ENCODE results near the gene ENTR1. TPM values are rescaled to one million over a fixed set of nuclear protein-coding genes. Genes with fewer than 3 reads are reported as not detected.

ENTR1 gene
- polyA plus RNA-seq, 4 donors: 22.7 to 46.4 (median 31.8) TPM

DNA sequence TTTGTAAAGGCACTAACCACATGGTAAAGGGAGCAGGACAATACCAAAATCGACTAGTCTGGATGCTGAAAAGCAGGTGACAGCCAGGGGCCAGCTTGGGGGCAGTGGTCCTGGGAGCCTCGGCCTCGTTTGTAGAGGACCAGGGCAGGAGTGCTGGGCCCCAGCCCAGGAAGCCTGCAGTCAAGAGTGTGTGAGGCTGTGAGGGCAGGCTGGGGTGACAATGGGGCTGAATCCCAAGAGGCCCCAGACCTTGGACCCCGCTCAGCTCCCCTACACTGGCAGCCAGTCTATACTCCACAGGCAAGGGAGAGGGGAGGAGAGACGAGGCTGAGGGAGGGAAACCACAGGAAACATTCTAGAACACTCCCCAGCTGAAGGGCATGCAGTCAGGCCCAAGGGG is 31.9 kb upstream of the ENTR1 start:
- Histone ChIP-seq H3K4me3 (ENCODE audit: low read depth in 1 of 3, low read length in 3 of 3) (no peak overlapping the region), H3K4me1 (ENCODE audit: control insufficient read depth in 3 of 3, insufficient read depth in 2 of 3, low read depth in 1 of 3, low read length in 2 of 3) (peaks cover 3 to 15% (median 10%) of the 10 kb centered on the region in 3 donors), H3K27me3 (ENCODE audit: control insufficient read depth in 3 of 3, insufficient read depth in 3 of 3, low read length in 3 of 3) (no peaks in the 10 kb centered on the region), H3K36me3 (ENCODE audit: control insufficient read depth in 3 of 3, insufficient read depth in 2 of 3, low read depth in 1 of 3, low read length in 3 of 3) (peaks cover 7 to 81% (median 19%) of the 10 kb centered on the region in 3 donors), H3K27ac (ENCODE audit: low read depth in 1 of 3, low read length in 2 of 3) (no peak overlapping the region), H3K9me3 (ENCODE audit: control insufficient read depth in 2 of 2, insufficient read depth in 1 of 2, low read depth in 1 of 2, low read length in 1 of 2) (no peaks in the 10 kb centered on the region)
- 81 to 82% (median 82%) methylated on average over 5 of the region's 5 CpGs for WGBS, 3 donors
- DNase-seq (no peak), FAIRE-seq (no peak)

DNA sequence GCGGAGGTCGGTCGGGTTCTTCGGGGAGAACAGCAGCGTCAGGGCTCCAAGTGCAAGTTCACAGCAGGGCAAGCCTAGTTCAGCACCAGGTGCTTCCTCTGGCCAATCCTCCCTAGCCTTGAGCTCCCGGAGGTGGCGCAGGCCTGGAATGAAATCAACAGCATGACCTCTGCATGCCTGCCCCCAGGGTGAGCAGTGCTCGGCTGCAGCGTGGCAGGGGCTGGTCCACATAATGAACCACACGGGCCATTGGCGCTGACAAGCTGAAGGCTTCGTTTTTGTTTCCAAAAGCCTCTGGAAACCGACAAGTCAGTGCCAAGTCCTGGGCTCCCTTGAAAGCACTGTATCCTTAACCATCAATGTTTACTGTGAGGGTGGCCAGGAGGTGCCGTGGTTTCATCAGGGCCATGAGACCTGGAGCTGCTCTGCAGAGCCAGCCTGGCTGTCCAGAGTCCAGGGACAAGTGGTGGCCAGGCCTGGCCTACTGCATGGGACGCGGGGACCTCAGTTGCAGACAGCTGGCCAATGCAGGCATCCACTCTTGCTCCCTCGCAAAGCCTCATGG is 31.3 kb upstream of the ENTR1 start:
- peaks cover 7 to 80% (median 18%) of the 10 kb centered on the region in 3 donors for H3K36me3 ChIP-seq (ENCODE audit: control insufficient read depth in 3 of 3, insufficient read depth in 2 of 3, low read depth in 1 of 3, low read length in 3 of 3)
- no peak for DNase-seq
- H3K27me3 ChIP-seq (ENCODE audit: control insufficient read depth in 3 of 3, insufficient read depth in 3 of 3, low read length in 3 of 3): no peaks in the 10 kb centered on the region
- no peak overlapping the region for H3K4me3 ChIP-seq (ENCODE audit: low read depth in 1 of 3, low read length in 3 of 3)
- H3K4me1 ChIP-seq (ENCODE audit: control insufficient read depth in 3 of 3, insufficient read depth in 2 of 3, low read depth in 1 of 3, low read length in 2 of 3): peaks cover 3 to 15% (median 11%) of the 10 kb centered on the region in 3 donors
- no peak overlapping the region for H3K27ac ChIP-seq (ENCODE audit: low read depth in 1 of 3, low read length in 2 of 3)
- no peak for FAIRE-seq
- H3K9me3 ChIP-seq (ENCODE audit: control insufficient read depth in 2 of 2, insufficient read depth in 1 of 2, low read depth in 1 of 2, low read length in 1 of 2): no peaks in the 10 kb centered on the region
- 88 to 89% (median 89%) methylated on average over 17 of the region's 17 CpGs for WGBS, 3 donors

DNA sequence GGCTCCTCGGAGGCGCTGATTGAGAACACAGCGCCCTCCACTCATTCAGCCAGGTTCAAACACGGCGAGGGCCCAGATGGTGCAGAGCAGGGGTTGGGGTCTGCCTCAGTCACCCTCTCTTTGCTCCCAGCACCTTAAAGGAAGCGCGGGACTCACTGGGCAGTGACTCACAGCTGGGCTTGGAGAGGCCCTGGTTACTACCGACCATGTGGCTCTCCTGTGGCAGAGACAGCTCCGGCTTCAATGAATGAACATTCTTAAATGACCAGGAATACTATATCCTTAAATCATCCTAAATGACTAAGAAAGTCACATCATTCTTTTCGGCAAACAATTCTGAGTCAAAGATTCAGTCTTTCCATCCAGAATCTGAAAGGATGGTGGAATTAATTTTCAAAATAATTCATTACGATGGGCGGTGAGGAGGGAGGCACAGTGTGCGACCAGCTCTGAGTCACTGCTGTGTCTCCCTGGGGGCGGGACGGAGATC is 30.8 kb upstream of the ENTR1 start:
- no peaks in the 10 kb centered on the region for H3K9me3 ChIP-seq (ENCODE audit: control insufficient read depth in 2 of 2, insufficient read depth in 1 of 2, low read depth in 1 of 2, low read length in 1 of 2)
- 89 to 95% (median 91%) methylated on average over 15 of the region's 15 CpGs for WGBS, 3 donors
- H3K27me3 ChIP-seq (ENCODE audit: control insufficient read depth in 3 of 3, insufficient read depth in 3 of 3, low read length in 3 of 3): no peaks in the 10 kb centered on the region
- FAIRE-seq: no peak
- DNase-seq: no peak
- H3K36me3 ChIP-seq (ENCODE audit: control insufficient read depth in 3 of 3, insufficient read depth in 2 of 3, low read depth in 1 of 3, low read length in 3 of 3): peaks cover 7 to 81% (median 15%) of the 10 kb centered on the region in 3 donors
- no peak overlapping the region for H3K27ac ChIP-seq (ENCODE audit: low read depth in 1 of 3, low read length in 2 of 3)
- H3K4me3 ChIP-seq (ENCODE audit: low read depth in 1 of 3, low read length in 3 of 3): no peak overlapping the region
- H3K4me1 ChIP-seq (ENCODE audit: control insufficient read depth in 3 of 3, insufficient read depth in 2 of 3, low read depth in 1 of 3, low read length in 2 of 3): peaks cover 3 to 15% (median 11%) of the 10 kb centered on the region in 3 donors

DNA sequence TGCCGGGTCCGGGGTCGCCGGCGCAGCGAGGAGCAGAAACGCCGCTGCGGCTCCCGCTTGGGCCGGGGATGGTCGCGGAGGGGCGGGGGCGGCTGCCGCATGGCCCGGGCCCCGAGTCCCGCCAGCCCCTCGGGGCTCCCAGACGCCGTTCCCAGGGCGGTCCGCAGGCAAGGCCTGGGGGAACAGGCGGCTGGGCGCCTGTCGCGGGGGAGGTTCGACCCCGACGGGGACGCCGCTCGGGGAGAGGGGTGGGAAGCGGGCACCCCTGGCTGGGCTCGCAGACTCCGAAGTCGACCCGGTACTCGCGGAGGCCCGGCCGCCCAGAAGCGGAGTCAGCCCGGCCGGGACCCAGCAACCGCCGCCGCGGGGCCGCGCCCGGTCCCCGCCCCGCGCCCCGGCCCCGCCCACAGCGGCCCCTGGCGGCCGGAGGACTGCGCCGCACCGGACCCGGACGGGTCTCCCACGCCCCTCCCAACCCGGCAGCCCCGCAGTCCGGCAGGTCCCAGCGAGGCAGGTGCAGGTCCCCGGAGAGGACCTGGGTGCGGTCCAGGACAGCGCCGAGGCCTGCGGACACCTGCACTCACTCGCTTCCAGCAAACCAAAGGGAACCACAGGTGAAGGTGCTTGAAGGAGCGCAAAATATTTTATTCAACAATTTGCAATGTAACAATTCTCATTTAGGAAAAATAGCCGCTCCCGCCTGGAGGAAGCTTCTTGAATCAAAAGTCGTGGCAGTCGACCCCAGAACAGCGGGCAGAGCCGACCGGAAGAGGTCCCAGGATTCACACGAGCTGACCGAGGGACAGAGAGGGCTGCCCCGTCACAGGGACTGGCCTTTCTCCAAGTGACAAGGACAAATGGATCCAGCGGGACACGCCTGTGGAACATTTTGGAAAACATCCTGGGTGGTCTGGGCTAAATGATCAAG is 29.3 kb upstream of the ENTR1 start, which contains the start of gene INPP5E:
Gene INPP5E, minus strand, starts transcription at position 365 of the 928 bp plus-strand sequence. CDS start 426 bp downstream, outside the sequence.
- H3K9me3 ChIP-seq (ENCODE audit: control insufficient read depth in 2 of 2, insufficient read depth in 1 of 2, low read depth in 1 of 2, low read length in 1 of 2): no peaks in the 10 kb centered on the region
- H3K4me1 ChIP-seq (ENCODE audit: control insufficient read depth in 3 of 3, insufficient read depth in 2 of 3, low read depth in 1 of 3, low read length in 2 of 3): peaks cover 3 to 15% (median 11%) of the 10 kb centered on the region in 3 donors
- DNase-seq (peak; percentile 58 to 90), FAIRE-seq (no peak)
- 7 to 12% (median 9%) methylated on average over 51 to 90 of the region's 90 CpGs for WGBS, 3 donors
- no peaks in the 10 kb centered on the region for H3K27me3 ChIP-seq (ENCODE audit: control insufficient read depth in 3 of 3, insufficient read depth in 3 of 3, low read length in 3 of 3)
- peak within 1 kb of the TSS in 2 of 3 donors; percentile 35 to 40 for H3K27ac ChIP-seq (ENCODE audit: low read depth in 1 of 3, low read length in 2 of 3)
- H3K4me3 ChIP-seq (ENCODE audit: low read depth in 1 of 3, low read length in 3 of 3): peak within 1 kb of the TSS; percentile 66 to 90 (median 88)
- peaks cover 7 to 81% (median 12%) of the 10 kb centered on the region in 3 donors for H3K36me3 ChIP-seq (ENCODE audit: control insufficient read depth in 3 of 3, insufficient read depth in 2 of 3, low read depth in 1 of 3, low read length in 3 of 3)

DNA sequence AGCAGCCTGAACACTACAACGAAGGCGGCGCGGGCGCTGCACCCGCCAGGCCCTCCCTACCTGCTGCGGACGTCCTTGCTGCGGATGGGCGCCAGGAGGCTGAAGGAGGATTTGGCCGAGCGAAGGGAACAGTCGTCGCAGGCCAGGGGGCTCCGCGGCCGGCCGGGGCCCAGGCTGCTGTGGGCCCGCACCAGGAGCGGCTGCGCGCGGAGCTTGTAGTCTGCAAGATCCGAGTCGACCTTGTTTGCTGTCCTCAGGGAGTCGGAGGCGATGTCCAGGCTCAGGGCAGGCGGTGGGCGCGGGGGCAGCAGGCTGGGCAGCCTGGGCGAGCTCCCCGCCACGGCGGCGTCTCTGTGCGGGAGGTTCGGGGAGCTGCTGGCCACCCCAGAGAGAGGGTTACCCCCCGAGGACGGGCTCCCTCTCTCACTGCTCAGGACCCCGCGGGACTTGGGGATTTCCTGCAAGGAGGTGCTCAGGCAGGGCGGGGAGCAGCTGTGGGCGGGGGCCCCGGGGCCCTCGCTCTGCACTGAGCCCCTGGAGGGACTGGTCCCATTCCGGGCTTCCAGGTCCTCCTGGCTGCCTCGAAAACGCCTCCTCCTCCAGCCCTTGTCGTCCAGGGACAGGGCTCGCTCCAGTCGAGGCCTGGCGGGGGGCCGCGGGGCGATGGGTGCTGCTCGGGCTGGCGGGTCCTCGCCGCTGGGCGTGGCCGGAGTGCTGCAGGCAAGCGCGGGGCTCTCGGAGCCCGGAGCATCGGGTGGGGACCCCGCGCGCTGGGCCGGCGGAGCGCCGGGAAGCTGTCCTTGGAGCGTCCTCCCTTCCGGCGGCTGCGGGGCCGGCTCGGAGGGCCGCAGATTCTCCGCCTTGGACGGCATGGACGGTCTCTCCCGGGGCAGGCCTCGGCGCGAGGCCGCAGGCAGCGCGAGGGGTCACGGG is 28.4 kb upstream of the ENTR1 start:
- peak; percentile 20 to 64 for DNase-seq
- 0 to 2% (median 1%) methylated on average over 65 to 91 of the region's 91 CpGs for WGBS, 3 donors
- Histone ChIP-seq H3K4me3 (ENCODE audit: low read depth in 1 of 3, low read length in 3 of 3) (peak overlapping the region; percentile 66 to 90 (median 88)), H3K27me3 (ENCODE audit: control insufficient read depth in 3 of 3, insufficient read depth in 3 of 3, low read length in 3 of 3) (no peaks in the 10 kb centered on the region), H3K9me3 (ENCODE audit: control insufficient read depth in 2 of 2, insufficient read depth in 1 of 2, low read depth in 1 of 2, low read length in 1 of 2) (no peaks in the 10 kb centered on the region), H3K27ac (ENCODE audit: low read depth in 1 of 3, low read length in 2 of 3) (peak overlapping the region in 2 of 3 donors; percentile 35 to 40), H3K36me3 (ENCODE audit: control insufficient read depth in 3 of 3, insufficient read depth in 2 of 3, low read depth in 1 of 3, low read length in 3 of 3) (peaks cover 7 to 79% (median 10%) of the 10 kb centered on the region in 3 donors), H3K4me1 (ENCODE audit: control insufficient read depth in 3 of 3, insufficient read depth in 2 of 3, low read depth in 1 of 3, low read length in 2 of 3) (peaks cover 3 to 15% (median 11%) of the 10 kb centered on the region in 3 donors)
- no peak for FAIRE-seq

DNA sequence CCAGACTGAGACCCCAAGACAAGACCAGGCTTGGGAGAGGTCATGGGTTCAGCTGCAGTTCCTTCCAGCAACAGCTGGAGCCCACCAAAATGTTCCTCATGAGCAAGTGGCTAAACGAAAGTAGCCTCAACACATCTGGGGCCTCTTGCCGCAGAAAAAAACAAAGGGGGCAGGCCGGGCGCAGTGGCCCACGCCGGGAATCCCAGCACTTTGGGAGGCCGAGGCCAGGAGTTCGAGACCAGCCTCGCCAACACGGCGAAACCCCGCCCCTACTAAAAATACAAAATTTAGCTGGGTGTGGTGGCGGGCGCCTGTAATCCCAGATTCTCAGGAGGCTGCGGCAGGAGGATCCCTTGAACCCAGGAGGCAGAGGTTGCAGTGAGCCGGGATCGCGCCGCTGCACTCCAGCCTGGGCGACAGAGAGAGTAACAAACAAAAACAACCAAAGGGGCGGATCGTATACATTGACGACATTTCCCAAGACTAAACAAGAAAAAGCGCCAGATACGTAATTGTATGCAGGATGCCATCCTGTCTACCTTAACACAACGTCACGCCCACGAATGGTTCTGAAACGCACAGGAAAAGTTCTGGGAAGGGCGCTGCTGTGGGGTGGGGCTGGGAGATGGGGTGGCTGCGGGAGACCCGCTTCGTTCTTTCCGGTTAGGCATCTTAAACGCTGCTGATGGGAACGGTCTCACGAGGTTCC is 27.6 kb upstream of the ENTR1 start:
- Histone ChIP-seq H3K27ac (ENCODE audit: low read depth in 1 of 3, low read length in 2 of 3) (no peak overlapping the region), H3K27me3 (ENCODE audit: control insufficient read depth in 3 of 3, insufficient read depth in 3 of 3, low read length in 3 of 3) (no peaks in the 10 kb centered on the region), H3K36me3 (ENCODE audit: control insufficient read depth in 3 of 3, insufficient read depth in 2 of 3, low read depth in 1 of 3, low read length in 3 of 3) (peaks cover 6 to 79% (median 9%) of the 10 kb centered on the region in 3 donors), H3K4me1 (ENCODE audit: control insufficient read depth in 3 of 3, insufficient read depth in 2 of 3, low read depth in 1 of 3, low read length in 2 of 3) (peaks cover 3 to 15% (median 11%) of the 10 kb centered on the region in 3 donors), H3K4me3 (ENCODE audit: low read depth in 1 of 3, low read length in 3 of 3) (peak overlapping the region; percentile 66 to 90 (median 88)), H3K9me3 (ENCODE audit: control insufficient read depth in 2 of 2, insufficient read depth in 1 of 2, low read depth in 1 of 2, low read length in 1 of 2) (no peaks in the 10 kb centered on the region)
- DNase-seq (no peak), FAIRE-seq (no peak)
- WGBS, 3 donors: 46 to 50% (median 48%) methylated on average over 35 to 37 of the region's 37 CpGs

DNA sequence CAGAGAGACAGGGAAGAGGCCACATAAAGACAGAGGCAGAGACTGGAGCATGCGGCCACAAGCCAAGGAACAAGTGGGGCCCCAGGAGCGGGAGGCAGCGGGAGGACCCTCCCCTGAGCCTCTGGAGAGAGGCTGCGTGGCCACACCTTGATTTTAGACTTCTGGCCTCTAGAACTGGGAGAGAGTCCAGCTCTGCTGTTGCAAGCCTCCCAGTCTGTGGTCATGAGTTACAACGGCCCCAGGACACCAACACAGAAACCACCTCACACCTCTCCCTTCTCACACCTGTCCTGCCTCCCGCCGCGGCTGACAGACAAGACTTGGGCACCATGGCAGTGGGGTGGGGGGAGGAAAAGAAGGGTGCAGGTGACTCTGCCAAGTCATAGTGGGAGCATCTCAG is 27.0 kb upstream of the ENTR1 start:
- H3K27me3 ChIP-seq (ENCODE audit: control insufficient read depth in 3 of 3, insufficient read depth in 3 of 3, low read length in 3 of 3): no peaks in the 10 kb centered on the region
- H3K27ac ChIP-seq (ENCODE audit: low read depth in 1 of 3, low read length in 2 of 3): no peak overlapping the region
- 33 to 62% (median 36%) methylated on average over 7 to 8 of the region's 8 CpGs for WGBS, 3 donors
- peaks cover 4 to 79% (median 8%) of the 10 kb centered on the region in 3 donors for H3K36me3 ChIP-seq (ENCODE audit: control insufficient read depth in 3 of 3, insufficient read depth in 2 of 3, low read depth in 1 of 3, low read length in 3 of 3)
- H3K4me1 ChIP-seq (ENCODE audit: control insufficient read depth in 3 of 3, insufficient read depth in 2 of 3, low read depth in 1 of 3, low read length in 2 of 3): peaks cover 3 to 15% (median 11%) of the 10 kb centered on the region in 3 donors
- peak overlapping the region in 2 of 3 donors; percentile 9 to 12 for H3K4me3 ChIP-seq (ENCODE audit: low read depth in 1 of 3, low read length in 3 of 3)
- peak in 1 of 2 donors; percentile 26 for DNase-seq
- H3K9me3 ChIP-seq (ENCODE audit: control insufficient read depth in 2 of 2, insufficient read depth in 1 of 2, low read depth in 1 of 2, low read length in 1 of 2): no peaks in the 10 kb centered on the region
- FAIRE-seq: no peak
